HG03159 (cell line): Measurements from ENCODE around the gene DYNLT2B.
"Not testable (repeated sequence)": the region's sequence is repeated elsewhere in the genome, so short reads cannot be mapped to it uniquely, and the experiment has no call there.

ENCODE experiments used
- ATAC-seq: cut with Tn5 transposase; IDR thresholded peaks from one replicate; pipeline ENCODE4 v1.9.1; 2021; ENCODE audit warnings: mild to moderate bottlenecking, moderate library complexity; ENCODE audit not compliant: unreplicated experiment

DYNLT2B gene

GRCh38 chr3:196317687-196318467 lies at the start of gene DYNLT2B:
TSS of gene DYNLT2B (minus strand) at chr3:196318240. CDS start at chr3:196318152, 88 bp downstream.
- peak; percentile 76 for ATAC-seq

GRCh38 chr3:196365736-196366135 lies 47.7 kb upstream of the DYNLT2B start:
- ATAC-seq = no peak

- ATAC-seq = no peak
These were observed 42.5 kb upstream of the DYNLT2B start for GRCh38 chr3:196360586-196360985.

- not testable (repeated sequence) for ATAC-seq
These were observed 40.5 kb upstream of the DYNLT2B start for GRCh38 chr3:196358540-196358939.

GRCh38 chr3:196357905-196358304 lies 39.9 kb upstream of the DYNLT2B start:
- no peak for ATAC-seq

GRCh38 chr3:196356556-196356955 lies 38.5 kb upstream of the DYNLT2B start:
- no peak for ATAC-seq

GRCh38 chr3:196355668-196356067 lies 37.6 kb upstream of the DYNLT2B start:
- no peak for ATAC-seq

- no peak for ATAC-seq
These were observed 36.1 kb upstream of the DYNLT2B start for GRCh38 chr3:196354132-196354531.

GRCh38 chr3:196351541-196351940 lies 33.5 kb upstream of the DYNLT2B start:
- ATAC-seq = no peak

GRCh38 chr3:196350067-196350466 lies 32.0 kb upstream of the DYNLT2B start:
- ATAC-seq = no peak

GRCh38 chr3:196348698-196349097 lies 30.7 kb upstream of the DYNLT2B start:
- no peak for ATAC-seq

GRCh38 chr3:196344663-196345062 lies 26.6 kb upstream of the DYNLT2B start:
- no peak for ATAC-seq

- ATAC-seq = not testable (repeated sequence)
These were observed 25.9 kb upstream of the DYNLT2B start for GRCh38 chr3:196343917-196344316.

- no peak for ATAC-seq
These were observed 23.1 kb upstream of the DYNLT2B start for GRCh38 chr3:196341137-196341536.

- no peak for ATAC-seq
These were observed 22.4 kb upstream of the DYNLT2B start for GRCh38 chr3:196340466-196340865.

- ATAC-seq = no peak
These were observed 21.6 kb upstream of the DYNLT2B start for GRCh38 chr3:196339493-196340254.

- no peak for ATAC-seq
These were observed 21.0 kb upstream of the DYNLT2B start for GRCh38 chr3:196339044-196339443.

- ATAC-seq = no peak
These were observed 18.5 kb upstream of the DYNLT2B start for GRCh38 chr3:196336319-196337145.

- ATAC-seq = no peak
These were observed 17.5 kb upstream of the DYNLT2B start for GRCh38 chr3:196335503-196335948.

- ATAC-seq = no peak
These were observed 16.9 kb upstream of the DYNLT2B start for GRCh38 chr3:196334982-196335381.

GRCh38 chr3:196332168-196332567 lies 14.1 kb upstream of the DYNLT2B start:
- ATAC-seq = no peak
